SKM-1 treated with dmso at 0.1 percent for 144 hours (cell line): Measurements from ENCODE around the gene KRT84.

Source experiments
- DNase-seq: peaks from one replicate; lab custom pipeline; 2025; ENCODE audit not compliant: unreplicated experiment; lab: John Stamatoyannopoulos, UW

Gene KRT84

DNA sequence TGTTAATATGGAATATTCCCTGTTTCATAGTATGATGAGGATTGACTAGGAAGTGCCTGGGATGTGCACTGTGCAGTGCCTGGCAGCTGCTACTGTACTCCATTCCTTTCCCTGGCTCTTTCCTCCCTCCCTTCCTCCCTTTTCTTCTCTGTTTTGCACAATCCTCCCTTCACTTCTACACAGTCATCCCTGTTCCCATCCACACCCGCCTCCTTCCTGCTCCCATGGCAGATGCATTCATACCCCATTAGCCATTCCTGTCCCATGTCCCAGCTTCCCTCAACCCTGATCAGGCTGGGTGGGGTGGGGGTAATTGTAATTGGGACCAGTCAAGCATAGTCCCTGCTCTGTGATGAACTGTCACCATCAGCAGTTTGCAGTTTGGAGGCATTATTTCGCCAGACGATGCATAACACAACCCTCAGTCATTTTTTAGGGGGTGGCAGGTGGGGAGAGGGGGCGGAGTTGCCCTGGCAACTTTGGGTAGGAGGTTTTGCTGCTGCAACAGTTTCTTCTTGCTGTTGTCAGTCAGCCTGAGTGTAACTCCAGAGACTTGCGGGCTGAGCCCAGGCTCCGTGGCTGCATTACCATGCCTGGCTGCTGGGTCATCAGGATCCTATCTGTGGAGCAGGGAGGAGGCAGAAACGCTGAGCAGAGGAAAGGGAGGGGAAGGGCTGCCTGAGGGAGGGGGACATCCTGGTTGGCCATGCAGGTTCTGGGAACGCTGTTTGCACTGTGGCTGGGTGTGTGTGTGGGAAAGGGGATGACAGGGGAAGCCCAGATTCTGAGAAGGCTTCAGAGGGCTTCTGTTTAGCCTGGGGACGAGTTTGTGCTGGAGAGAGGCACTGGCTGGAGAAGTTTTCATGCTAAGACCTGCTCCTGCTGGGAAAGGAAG is 4.1 kb upstream of the KRT84 start:
- DNase-seq = no peak

DNA sequence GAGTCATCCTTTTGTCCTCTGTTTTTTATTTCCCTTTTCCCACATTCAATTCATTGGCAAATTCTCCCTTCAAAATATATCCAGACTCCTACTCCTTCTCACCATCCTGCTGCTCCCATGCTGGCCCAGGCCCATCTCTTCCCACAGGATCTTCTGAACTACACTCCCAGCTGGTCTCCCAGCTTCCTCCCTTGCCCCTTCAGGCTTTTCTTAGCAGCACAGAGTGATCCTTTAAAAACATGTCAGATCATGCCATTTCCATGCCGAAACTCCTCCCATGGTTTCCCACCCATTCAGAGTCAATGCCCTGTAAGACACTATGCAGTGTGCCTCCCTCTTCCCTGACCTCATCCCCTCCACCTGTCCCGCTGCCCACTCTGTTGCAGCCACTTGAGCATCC is 2.4 kb upstream of the KRT84 start:
- no peak for DNase-seq

DNA sequence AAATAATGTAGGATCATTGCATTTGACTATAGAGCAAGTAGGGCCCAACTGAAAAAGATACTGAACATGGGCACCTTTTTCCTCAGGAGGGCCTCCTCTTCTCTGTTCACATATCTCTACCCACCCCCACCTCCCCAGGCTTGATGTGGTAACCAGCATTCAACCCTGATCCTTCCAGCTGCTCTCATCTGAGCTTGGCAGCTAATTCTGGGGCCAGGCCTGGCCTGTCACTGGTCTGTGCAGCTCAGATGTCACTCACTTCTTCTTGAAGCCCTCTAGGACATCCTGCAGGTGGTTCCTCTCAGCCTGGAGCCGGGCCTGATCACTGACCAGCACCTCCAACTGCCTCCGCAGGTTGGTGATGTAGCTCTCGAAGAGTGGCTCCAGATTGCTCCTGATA is 2.1 kb downstream of the KRT84 start:
- DNase-seq = no peak

GRCh38 chr12:52382854-52383253 is 2.6 kb downstream of the KRT84 start:
- DNase-seq = no peak

DNA sequence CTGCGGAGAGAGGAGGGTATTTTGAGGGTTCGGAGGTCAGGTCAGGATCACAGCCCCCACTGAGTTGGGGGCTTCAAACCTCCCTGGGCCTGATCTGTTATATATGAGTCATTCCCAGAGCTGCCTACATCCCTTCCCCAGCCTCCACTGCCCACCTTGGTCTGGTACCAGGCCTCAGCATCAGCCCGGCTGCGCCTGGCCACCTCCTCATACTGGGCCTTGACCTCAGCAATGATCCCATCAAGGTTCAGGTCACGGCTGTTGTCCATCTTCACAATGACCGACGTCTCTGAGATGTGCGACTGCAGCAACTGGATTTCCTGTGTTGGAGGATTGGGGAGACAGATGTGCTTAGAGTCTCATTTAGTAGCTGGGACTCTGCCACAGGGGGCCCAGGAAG is 4.2 kb downstream of the KRT84 start:
- no peak for DNase-seq

DNA sequence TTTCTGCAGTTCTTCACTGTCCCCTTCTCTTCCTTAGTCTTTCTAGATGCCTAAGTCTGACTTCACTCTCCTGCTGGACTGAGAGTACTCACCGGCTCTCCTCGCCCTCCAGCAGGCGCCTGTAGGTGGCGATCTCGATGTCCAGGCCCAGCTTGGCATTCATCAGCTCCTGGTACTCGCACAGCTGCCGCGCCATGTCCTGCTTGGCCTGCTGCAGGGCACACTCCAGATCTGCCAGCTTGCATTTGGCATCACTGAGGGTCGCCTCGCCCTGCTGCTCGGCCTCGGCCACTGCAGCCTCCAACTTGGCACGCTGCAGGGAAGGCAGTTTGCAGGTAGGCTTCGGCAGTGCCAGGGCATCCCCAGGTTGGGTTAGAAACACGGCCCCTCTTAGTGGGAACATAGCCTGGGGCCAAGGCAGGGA is 5.2 kb downstream of the KRT84 start:
- DNase-seq = no peak

DNA sequence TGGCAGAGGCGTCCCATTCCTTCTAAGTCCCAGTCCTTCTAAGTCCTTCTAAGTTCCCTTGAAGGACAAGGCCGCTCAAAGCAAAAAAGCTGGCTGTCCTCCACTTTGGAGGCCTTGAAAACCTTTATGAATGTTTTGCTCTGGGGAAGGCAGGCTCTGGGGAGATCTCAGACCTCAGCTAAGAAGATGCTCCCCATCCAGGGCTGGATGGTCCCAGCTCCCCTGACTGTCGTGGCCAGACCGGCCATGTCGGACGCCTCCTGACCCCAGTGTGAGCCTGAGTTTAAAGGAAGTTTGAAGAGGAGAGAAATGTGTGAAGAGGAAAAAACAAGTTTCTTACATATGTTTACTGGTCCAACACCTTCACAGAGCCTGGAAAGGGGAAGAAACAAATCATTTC is 5.9 kb downstream of the KRT84 start:
- no peak for DNase-seq

DNA sequence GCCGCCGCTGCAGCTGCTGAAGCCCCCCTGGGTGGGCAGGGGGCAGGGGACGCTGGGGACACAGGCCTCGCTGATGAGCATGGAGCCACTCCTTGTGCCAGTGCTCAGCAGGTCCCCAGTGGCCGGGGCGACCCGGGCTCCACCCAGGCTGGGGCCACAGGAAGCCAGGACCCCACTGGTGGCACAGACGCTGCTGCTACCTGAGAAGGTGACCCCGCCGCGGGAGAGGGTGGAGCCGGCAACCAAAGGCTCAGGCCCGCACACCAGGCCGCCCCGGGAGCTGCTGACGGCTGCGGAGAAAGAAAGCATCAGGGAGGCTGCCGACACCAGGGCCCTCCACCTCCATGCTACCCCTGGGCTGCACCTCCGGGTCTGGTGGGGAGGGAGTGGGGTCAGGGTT is 7.4 kb downstream of the KRT84 start:
- DNase-seq = no peak

- no peak for DNase-seq
Observed at GRCh38 chr12:52377266-52377665, 8.2 kb downstream of the KRT84 start.

GRCh38 chr12:52372216-52373154 is 13.0 kb downstream of the KRT84 start:
- peak; percentile 36 for DNase-seq

- no peak for DNase-seq
Observed at GRCh38 chr12:52371716-52372115, 13.7 kb downstream of the KRT84 start.

- DNase-seq = no peak
Observed at GRCh38 chr12:52370926-52371608, 14.4 kb downstream of the KRT84 start.

DNA sequence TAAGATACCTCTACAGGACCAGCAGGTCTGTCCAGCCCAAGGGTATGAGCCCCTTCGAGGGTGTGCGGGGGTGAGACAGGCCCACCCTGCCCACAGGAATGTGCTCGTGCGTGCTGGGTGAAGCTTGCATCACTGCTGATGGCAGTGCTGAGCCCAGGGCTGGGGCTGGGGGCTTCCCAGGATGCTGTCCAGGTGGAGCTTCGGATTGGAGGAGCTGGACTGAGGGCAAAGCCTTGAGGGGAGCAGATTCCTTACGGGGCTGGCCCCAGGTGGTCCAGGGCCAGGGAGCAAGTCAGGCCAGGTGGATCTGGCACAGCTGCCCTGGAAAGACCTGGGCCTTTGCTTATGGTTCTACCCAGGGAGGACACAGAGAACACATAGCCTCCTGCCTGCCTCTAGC is 15.6 kb downstream of the KRT84 start:
- DNase-seq = no peak

GRCh38 chr12:52369211-52369610 is 16.2 kb downstream of the KRT84 start:
- no peak for DNase-seq

GRCh38 chr12:52368508-52368907 is 16.9 kb downstream of the KRT84 start:
- DNase-seq = no peak

GRCh38 chr12:52367876-52368275 is 17.6 kb downstream of the KRT84 start:
- DNase-seq = no peak

DNA sequence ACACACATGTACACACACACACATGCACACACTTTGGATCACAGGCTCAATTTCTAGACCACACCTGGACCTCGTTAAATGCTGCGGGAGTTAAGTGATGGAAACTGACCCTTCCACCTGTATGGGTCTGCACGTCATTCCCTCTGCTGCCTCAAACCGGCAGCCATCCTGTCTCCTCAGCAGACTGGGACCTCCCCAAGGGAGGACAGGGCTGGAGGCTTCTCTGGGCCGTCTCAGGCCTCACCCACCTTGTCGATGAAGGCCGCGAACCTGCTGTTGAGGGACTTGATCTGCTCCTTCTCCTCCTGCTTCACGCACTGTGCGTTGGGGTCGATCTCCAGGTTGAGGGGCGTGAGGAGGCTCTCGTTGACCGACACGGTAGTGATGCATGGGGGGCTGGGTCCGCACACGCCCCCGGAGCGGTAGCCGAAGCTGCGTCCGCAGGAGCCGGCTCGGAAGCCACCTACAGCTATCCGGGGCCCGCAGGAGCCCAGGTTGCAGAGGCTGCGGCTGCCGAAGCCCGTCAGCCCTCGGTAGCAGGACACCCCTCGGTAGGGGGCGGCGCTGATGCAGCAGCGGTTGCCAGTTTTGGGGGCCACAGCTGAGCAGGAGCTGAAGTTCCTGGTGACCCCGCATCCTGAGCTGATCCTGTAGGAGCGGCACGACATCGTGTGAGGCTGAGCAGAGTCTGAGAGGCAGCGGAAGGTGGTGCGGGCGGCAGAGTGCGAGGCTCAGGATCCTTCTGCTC is 18.5 kb downstream of the KRT84 start, which contains the start of gene KRT85:
KRT85 (minus strand) TSS at position 744 of the 748 bp plus-strand sequence; CDS start at position 668, 76 bp downstream.
- DNase-seq = no peak

DNA sequence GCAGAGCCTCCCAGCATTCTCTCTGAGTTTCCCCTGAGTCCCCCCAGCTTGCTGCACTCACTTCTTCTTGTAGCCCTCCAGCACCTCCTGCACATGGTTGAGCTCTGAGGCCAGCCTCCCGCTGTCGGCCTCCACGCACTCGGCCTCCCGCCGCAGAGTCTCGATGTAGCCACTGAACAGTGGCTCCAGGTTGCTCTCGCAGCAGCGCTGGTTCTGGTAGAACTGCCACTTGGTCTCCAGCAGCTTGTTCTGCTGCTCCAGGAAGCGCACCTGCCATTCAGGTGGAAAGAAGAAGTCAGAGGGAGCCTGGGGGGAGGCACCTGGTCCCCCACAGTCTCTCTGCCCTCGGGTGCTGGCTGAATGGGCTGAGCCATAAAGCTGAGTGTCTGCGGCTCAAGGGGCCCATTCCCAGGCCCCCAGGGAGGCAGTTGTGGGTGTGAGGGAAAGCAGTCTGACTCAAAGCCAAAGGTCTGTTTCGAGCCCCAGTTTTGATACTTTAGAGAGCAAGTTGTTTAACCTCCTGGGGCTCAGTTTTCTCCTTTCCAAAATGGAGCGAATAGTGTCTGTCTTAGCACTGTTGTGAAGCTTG is 20.5 kb downstream of the KRT84 start:
- no peak for DNase-seq

DNA sequence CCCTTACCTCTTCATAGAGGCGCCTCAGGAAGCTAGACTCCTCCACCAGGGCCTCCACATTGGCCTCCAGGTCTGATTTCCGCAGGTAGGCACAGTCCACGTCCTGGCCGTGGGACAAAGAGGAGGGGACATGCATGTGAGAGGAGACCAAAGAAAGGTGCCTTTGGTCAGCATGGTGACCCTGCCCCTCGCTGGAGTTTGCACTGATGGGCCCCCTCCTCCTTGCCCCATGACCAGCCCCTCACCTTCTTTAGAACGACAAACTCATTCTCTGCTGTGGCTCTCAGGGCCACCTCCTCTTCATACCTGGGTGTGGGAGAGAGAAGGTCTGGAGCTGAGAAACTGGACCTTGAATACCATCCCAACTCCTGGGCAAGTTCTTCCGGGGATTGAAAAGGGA is 21.4 kb downstream of the KRT84 start:
- no peak for DNase-seq

GRCh38 chr12:52363111-52363679 is 22.3 kb downstream of the KRT84 start:
- no peak for DNase-seq
